ENCODE data around the gene ARRB1. TPM values are rescaled to one million over a fixed set of nuclear protein-coding genes. Genes with fewer than 3 reads are reported as not detected.
A peak's percentile ranks its signal among the peaks of the same experiment; 100 is the strongest.

Gene ARRB1
- total and polyA plus RNA-seq, 4 donors, result 39.8 to 145 (median 55.2) TPM

DNA sequence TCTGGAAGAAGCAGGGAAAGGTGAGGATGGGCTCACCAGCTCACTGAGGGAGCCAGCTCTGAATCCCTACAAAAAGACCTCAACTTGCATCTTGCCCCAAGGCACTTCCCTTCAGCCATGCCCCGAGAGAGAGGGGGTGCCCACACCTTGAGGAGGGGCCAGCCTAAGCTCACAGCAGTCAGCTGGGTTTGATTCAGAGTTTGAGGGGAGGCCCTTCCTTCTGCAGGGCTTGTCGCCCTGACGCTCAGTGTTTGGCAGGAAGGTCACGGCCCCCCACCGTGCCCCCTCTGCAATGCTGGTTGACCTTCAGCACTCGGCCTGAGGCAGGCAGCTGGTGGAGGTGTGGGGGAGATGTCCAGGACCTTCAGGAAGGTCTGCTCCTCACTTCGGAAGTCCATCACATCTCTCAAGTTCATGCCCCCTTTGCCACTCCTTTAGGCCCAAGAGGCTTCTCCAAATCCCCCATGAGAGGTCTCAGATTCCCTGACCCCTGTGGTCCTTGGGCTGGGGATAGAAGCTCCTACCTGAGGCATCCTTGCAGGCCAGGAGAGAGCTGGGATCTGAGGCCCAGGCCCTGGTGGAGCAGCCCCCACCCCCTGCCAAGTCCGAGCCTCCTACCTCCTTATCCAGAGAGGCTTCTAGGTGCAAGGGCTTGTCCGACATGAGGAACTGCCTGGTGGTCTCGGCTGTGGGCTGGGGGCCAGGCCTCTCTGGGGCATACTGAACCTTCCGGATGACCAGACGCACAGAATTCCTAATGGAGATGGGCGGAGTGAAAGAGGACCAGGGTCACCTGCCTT lies 73.3 kb downstream of the ARRB1 start:
- TF ChIP-seq CTCF (IDR thresholded peaks at IDR 0.05; ENCODE audit: control extremely low read depth, extremely low read depth), result no peak
- H3K36me3 ChIP-seq (ENCODE audit: control insufficient read depth in 4 of 4, insufficient read depth in 4 of 4, low read length in 4 of 4), result peaks cover 0 to 66% (median 51%) of the 10 kb centered on the region in 4 donors
- peaks cover 0 to 2% (median 0%) of the 10 kb centered on the region in 5 donors for H3K4me1 ChIP-seq (ENCODE audit: control insufficient read depth in 5 of 5, insufficient read depth in 5 of 5, low read length in 5 of 5)
- DNase-seq, result no peak
- ATAC-seq (ENCODE audit: insufficient read depth, low FRiP score), result no peak
- H3K9ac ChIP-seq (ENCODE audit: insufficient read depth in 1 of 2, low read length in 2 of 2), result no peak overlapping the region
- 85 to 87% methylated on average over 13 of the region's 13 CpGs for WGBS, 2 donors
- H3K27ac ChIP-seq (ENCODE audit: low read depth in 1 of 2, low read length in 1 of 2), result no peak overlapping the region
- H3K27me3 ChIP-seq (ENCODE audit: control insufficient read depth in 3 of 3, insufficient read depth in 3 of 3, low read length in 2 of 3), result no peaks in the 10 kb centered on the region
- H3K9me3 ChIP-seq (ENCODE audit: control insufficient read depth in 4 of 4, insufficient read depth in 3 of 4, low read length in 3 of 4), result no peaks in the 10 kb centered on the region
- H3K4me3 ChIP-seq, result no peak overlapping the region

DNA sequence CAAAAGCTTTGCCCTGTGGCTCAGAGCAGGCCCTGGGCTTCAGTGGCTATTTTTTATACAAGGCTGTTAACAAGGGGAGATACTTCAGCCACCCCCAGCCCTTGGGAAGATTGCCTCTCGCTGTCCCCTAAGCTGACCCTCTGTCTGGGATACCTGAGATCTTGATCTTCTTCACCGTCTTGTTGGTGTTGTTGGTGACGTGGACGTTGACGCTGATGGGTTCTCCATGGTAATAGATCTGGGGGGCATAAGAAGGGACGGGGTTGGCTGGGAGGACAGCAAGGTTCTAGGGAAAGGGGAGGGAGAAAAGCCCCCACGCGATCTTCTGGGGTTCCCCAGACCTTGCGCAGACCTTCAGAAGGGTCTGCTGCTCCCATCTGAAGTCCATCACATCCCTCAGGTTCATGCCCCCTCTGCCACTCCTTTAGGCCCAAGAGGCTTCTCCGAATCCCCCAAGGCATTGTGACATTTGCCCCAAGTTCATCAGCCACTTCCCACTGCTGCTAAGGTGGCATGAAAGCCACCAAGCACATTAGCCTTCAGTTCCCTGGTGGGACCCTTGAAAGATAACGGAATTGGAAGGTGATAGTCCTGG lies 74.2 kb downstream of the ARRB1 start:
- Histone ChIP-seq H3K27me3 (ENCODE audit: control insufficient read depth in 3 of 3, insufficient read depth in 3 of 3, low read length in 2 of 3) (no peaks in the 10 kb centered on the region), H3K4me3 (no peak overlapping the region), H3K9me3 (ENCODE audit: control insufficient read depth in 4 of 4, insufficient read depth in 3 of 4, low read length in 3 of 4) (no peaks in the 10 kb centered on the region), H3K27ac (ENCODE audit: low read depth in 1 of 2, low read length in 1 of 2) (no peak overlapping the region), H3K9ac (ENCODE audit: insufficient read depth in 1 of 2, low read length in 2 of 2) (peak overlapping the region in 1 of 2 donors; percentile 37), H3K4me1 (ENCODE audit: control insufficient read depth in 5 of 5, insufficient read depth in 5 of 5, low read length in 5 of 5) (peaks cover 0 to 2% (median 0%) of the 10 kb centered on the region in 5 donors), H3K36me3 (ENCODE audit: control insufficient read depth in 4 of 4, insufficient read depth in 4 of 4, low read length in 4 of 4) (peaks cover 3 to 66% (median 48%) of the 10 kb centered on the region in 4 donors)
- WGBS, 2 donors, result 95 to 96% methylated on average over 11 of the region's 11 CpGs
- ATAC-seq (ENCODE audit: insufficient read depth, low FRiP score) (no peak), DNase-seq (no peak)
- TF ChIP-seq CTCF (IDR thresholded peaks at IDR 0.05; ENCODE audit: control extremely low read depth, extremely low read depth), result no peak

- H3K4me3 ChIP-seq, result no peak overlapping the region
- 83 to 87% methylated on average over 6 of the region's 6 CpGs for WGBS, 2 donors
- H3K27me3 ChIP-seq (ENCODE audit: control insufficient read depth in 3 of 3, insufficient read depth in 3 of 3, low read length in 2 of 3), result no peaks in the 10 kb centered on the region
- no peak overlapping the region for H3K9ac ChIP-seq (ENCODE audit: insufficient read depth in 1 of 2, low read length in 2 of 2)
- DNase-seq, result peak in 2 of 3 donors; percentile 38 to 39
- ATAC-seq (ENCODE audit: insufficient read depth, low FRiP score), result no peak
- peaks cover 0 to under 1% (median 0%) of the 10 kb centered on the region in 5 donors for H3K4me1 ChIP-seq (ENCODE audit: control insufficient read depth in 5 of 5, insufficient read depth in 5 of 5, low read length in 5 of 5)
- no peaks in the 10 kb centered on the region for H3K9me3 ChIP-seq (ENCODE audit: control insufficient read depth in 4 of 4, insufficient read depth in 3 of 4, low read length in 3 of 4)
- peaks cover 3 to 66% (median 48%) of the 10 kb centered on the region in 4 donors for H3K36me3 ChIP-seq (ENCODE audit: control insufficient read depth in 4 of 4, insufficient read depth in 4 of 4, low read length in 4 of 4)
- peak overlapping the region in 1 of 2 donors; percentile 49 for H3K27ac ChIP-seq (ENCODE audit: low read depth in 1 of 2, low read length in 1 of 2)
- no peak for TF ChIP-seq CTCF (IDR thresholded peaks at IDR 0.05; ENCODE audit: control extremely low read depth, extremely low read depth)
Observed at GRCh38 chr11:75276686-75277085, 74.8 kb downstream of the ARRB1 start.
